Panc1 (cell line): Measurements from ENCODE around the gene RACK1.

ENCODE experiments used
- CTCF ChIP-seq: fragments of 450-650 bp; IDR thresholded peaks from 2 replicates; pipeline ENCODE4 v1.5.1; 2017; ENCODE audit warnings: mild to moderate bottlenecking
- POLR2AphosphoS5 ChIP-seq: IDR thresholded peaks from 2 replicates; pipeline ENCODE4 v1.6.1; 2012; ENCODE audit warnings: mild to moderate bottlenecking, low read depth, low read length, moderate library complexity
- REST ChIP-seq, 2 experiments: IDR thresholded peaks; 2 replicates each; pipeline ENCODE4 v1.6.1; 2011 to 2012; ENCODE audit warnings: low read depth in 2 of 2, control low read depth in 1 of 2, low read length in 1 of 2, mild to moderate bottlenecking in 1 of 2, moderate library complexity in 1 of 2; ENCODE audit not compliant: insufficient read depth in 1 of 2
- SIN3A ChIP-seq: IDR thresholded peaks from 2 replicates; pipeline ENCODE4 v1.6.1; 2012; ENCODE audit warnings: low read depth, mild to moderate bottlenecking, low read length, moderate library complexity, borderline replicate concordance; ENCODE audit not compliant: insufficient read depth
- TCF7L2 ChIP-seq: IDR thresholded peaks from 2 replicates; pipeline ENCODE4 v1.6.1; 2011; ENCODE audit warnings: mild to moderate bottlenecking, low read depth, low read length, inconsistent platforms

GRCh38 chr5:181259283-181259682 is 15.6 kb upstream of the RACK1 start:
- TF ChIP-seq CTCF (no peak), POLR2AphosphoS5 (no peak; the same call in 1 of the 2 replicates), REST (IDR thresholded peaks at IDR 0.05; ENCODE audit: insufficient read depth in 1 of 2, low read depth in 2 of 2, low read length in 1 of 2) (no peak), SIN3A (no peak), TCF7L2 (no peak)
